ENCODE data around the gene CSRNP3.

Gene CSRNP3

GRCh38 chr2:165443511-165443910, 26.0 kb upstream of the CSRNP3 start:
- in situ Hi-C loops (cut with HindIII; ENCODE audit: low sequenced_read_pairs): no loop called here
- no peak for DNase-seq (ENCODE audit: low read depth, low spot score)
- H3K4me3 ChIP-seq (ENCODE audit: low read depth, low read length): no peak overlapping the region
- TF ChIP-seq, protein P1, sequence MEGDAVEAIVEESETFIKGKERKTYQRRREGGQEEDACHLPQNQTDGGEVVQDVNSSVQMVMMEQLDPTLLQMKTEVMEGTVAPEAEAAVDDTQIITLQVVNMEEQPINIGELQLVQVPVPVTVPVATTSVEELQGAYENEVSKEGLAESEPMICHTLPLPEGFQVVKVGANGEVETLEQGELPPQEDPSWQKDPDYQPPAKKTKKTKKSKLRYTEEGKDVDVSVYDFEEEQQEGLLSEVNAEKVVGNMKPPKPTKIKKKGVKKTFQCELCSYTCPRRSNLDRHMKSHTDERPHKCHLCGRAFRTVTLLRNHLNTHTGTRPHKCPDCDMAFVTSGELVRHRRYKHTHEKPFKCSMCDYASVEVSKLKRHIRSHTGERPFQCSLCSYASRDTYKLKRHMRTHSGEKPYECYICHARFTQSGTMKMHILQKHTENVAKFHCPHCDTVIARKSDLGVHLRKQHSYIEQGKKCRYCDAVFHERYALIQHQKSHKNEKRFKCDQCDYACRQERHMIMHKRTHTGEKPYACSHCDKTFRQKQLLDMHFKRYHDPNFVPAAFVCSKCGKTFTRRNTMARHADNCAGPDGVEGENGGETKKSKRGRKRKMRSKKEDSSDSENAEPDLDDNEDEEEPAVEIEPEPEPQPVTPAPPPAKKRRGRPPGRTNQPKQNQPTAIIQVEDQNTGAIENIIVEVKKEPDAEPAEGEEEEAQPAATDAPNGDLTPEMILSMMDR (IDR thresholded peaks at IDR 0.05; ENCODE audit: low read depth, low read length): no peak

- in situ Hi-C loops (cut with HindIII; ENCODE audit: low sequenced_read_pairs): no loop called here
- H3K4me3 ChIP-seq (ENCODE audit: low read depth, low read length): no peak overlapping the region
- TF ChIP-seq, protein P1 (IDR thresholded peaks at IDR 0.05; ENCODE audit: low read depth, low read length): no peak
- no peak for DNase-seq (ENCODE audit: low read depth, low spot score)
Measured at GRCh38 chr2:165448406-165448805, 21.1 kb upstream of the CSRNP3 start.

- no peak for DNase-seq (ENCODE audit: low read depth, low spot score)
- no peak overlapping the region for H3K4me3 ChIP-seq (ENCODE audit: low read depth, low read length)
- in situ Hi-C loops (cut with HindIII; ENCODE audit: low sequenced_read_pairs): no loop called here
- TF ChIP-seq, protein P1 (IDR thresholded peaks at IDR 0.05; ENCODE audit: low read depth, low read length): no peak
Measured at GRCh38 chr2:165450156-165450555, 19.3 kb upstream of the CSRNP3 start.

GRCh38 chr2:165452327-165452726, 17.2 kb upstream of the CSRNP3 start:
- TF ChIP-seq, protein P1 (IDR thresholded peaks at IDR 0.05; ENCODE audit: low read depth, low read length): no peak
- no peak for DNase-seq (ENCODE audit: low read depth, low spot score)
- in situ Hi-C loops (cut with HindIII; ENCODE audit: low sequenced_read_pairs): no loop called here
- no peak overlapping the region for H3K4me3 ChIP-seq (ENCODE audit: low read depth, low read length)

- H3K4me3 ChIP-seq (ENCODE audit: low read depth, low read length): no peak overlapping the region
- DNase-seq (ENCODE audit: low read depth, low spot score): no peak
- TF ChIP-seq, protein P1 (IDR thresholded peaks at IDR 0.05; ENCODE audit: low read depth, low read length): no peak
- in situ Hi-C loops (cut with HindIII; ENCODE audit: low sequenced_read_pairs): no loop called here
Measured at GRCh38 chr2:165453561-165454094, 15.9 kb upstream of the CSRNP3 start.

GRCh38 chr2:165454905-165455304, 14.6 kb upstream of the CSRNP3 start:
- DNase-seq (ENCODE audit: low read depth, low spot score): no peak
- in situ Hi-C loops (cut with HindIII; ENCODE audit: low sequenced_read_pairs): no loop called here
- H3K4me3 ChIP-seq (ENCODE audit: low read depth, low read length): no peak overlapping the region
- TF ChIP-seq, protein P1 (IDR thresholded peaks at IDR 0.05; ENCODE audit: low read depth, low read length): no peak

- TF ChIP-seq, protein P1 (IDR thresholded peaks at IDR 0.05; ENCODE audit: low read depth, low read length): no peak
- no peak overlapping the region for H3K4me3 ChIP-seq (ENCODE audit: low read depth, low read length)
- DNase-seq (ENCODE audit: low read depth, low spot score): no peak
- in situ Hi-C loops (cut with HindIII; ENCODE audit: low sequenced_read_pairs): no loop called here
Measured at GRCh38 chr2:165456027-165456426, 13.5 kb upstream of the CSRNP3 start.

All from astrocyte of the spinal cord (primary cell).